G401 (cell line): Measurements from ENCODE around the gene ME2. TPM values are rescaled to one million over a fixed set of nuclear protein-coding genes. Genes with fewer than 3 reads are reported as not detected.
A peak's percentile ranks its signal among the peaks of the same experiment; 100 is the strongest.
"Not testable (repeated sequence)": the region's sequence is repeated elsewhere in the genome, so short reads cannot be mapped to it uniquely, and the experiment has no call there.

Experiments used
- DNase-seq: peaks from one replicate; pipeline ENCODE4 v3.0.0-alpha.2; 2015; ENCODE audit warnings: low spot score
- in situ Hi-C: cut with HindIII; loops from 2 replicates; pipeline ENCODE4 v1.10.0; 2016; ENCODE audit warnings: low sequenced_read_pairs, mixed read lengths
- total RNA-seq: library from RNA; depleted of rRNA; stranded (reverse); fragments of >200 nt; shearing (Covaris generic); gene quantifications from 2 replicates; pipeline ENCODE4 v1.2.3, GENCODE V29; 2014

The ME2 gene
- total RNA-seq, 1 experiment from 2014 or later = 125 TPM

DNA sequence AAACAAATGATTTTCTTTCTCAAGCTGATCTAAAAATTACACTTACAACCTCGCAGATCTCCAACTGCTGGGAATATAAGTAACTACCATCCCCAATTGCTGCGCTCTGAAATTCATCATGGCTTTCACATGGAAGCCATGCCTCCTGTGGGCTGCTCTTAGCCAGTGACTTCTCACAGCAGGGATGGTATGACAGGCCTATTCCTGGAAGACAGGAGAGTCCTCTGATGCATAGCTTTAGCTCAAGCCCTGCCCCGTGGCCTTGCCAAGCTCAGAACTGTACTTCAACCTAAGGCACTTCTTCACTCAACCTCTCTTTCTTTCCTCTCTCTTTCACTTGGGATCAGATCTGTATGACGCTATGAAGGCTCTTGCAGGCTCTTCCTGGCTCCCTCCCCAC lies 76.3 kb downstream of the ME2 start:
- in situ Hi-C loops = no loop called here

DNA sequence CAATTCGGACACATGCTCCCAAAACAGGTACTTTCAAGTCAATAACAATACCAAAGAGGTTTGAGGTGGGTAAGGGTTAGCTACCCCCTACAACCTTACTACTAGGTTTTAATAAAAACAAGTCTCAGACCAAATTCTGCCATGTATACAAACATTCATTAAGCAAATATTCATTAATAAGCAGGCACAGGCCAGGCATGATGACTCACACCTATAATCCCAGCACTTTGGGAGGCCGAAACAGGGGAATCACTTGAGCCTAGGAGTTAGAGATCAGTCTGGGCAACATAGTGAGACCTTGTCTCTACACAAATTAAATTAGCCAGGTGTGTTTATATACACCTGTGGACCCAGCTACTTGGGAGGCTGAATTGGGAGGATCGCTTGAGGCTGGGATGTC lies 77.2 kb downstream of the ME2 start:
- in situ Hi-C loops = no loop called here
- no peak for DNase-seq

More for the DNA sequence above, 76.3 kb downstream of the ME2 start:
- no peak for DNase-seq

DNA sequence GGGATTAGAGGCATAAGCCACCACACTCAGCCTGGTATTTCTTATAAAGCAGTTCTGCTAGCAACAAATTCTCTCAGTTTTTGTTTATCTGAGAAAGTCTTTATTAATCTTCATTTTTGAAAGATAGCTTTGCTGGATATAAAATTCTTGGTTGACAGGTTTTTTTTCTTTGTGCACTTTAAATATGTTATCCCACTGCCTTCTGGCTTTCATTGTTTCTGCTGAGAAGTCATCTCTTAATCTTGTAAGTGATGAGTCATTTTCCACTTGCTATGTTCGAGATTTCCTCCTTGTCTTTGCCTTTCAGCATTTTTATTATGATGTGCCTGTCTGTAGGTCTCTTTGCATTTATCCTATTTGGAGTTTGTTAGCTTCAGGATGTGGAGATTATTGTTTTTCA lies 83.1 kb downstream of the ME2 start:
- in situ Hi-C loops = no loop called here

DNA sequence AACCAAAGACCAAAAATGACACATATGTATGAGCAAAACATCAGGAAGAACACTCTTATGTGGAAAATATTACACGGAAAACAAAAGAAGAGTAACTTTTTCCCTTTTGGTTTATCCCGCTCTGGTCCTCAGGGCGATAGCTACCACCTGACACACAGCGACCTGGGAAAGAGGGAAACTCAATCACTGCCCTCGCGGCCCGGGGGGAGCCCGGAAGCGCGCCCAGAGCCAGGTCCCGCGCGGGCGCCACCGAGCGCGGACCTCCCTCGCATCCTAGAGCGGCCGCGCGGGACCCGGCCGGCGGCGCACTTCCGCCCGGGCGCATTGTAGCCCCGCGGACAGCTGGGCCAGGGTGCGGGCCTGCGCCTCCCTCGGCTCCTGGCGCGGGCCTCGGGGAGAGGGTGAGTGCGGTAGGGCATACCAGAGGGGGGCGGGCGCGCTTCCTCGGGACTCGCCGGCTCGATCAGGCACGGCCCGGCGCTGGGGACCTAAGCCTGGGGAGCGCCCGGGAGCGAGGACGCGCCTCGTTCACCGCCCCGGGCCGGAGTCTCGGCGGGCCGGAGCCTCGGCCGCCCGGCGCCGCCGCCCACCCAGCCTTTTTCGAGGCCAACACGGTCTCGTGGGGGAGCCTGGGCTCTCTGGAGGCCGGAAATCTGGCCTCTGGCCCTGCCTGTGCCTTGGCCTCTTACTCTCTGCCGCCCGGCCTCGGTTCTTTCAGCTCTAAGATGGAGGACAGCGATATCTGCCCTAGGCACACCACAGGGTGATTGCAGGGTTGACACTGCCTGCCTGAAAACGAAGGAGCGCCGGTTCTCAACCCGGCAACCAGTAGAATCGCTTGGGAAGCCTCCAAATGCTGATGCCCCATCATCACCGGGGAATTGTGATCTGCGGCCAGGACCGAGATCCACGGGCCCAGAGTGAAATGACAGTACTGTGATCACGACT lies 89.1 kb downstream of the ME2 start, which contains the start of gene ELAC1:
Gene ELAC1, plus strand, starts transcription at position 327 of the 948 bp plus-strand sequence. CDS start 6,365 bp downstream, outside the sequence.
- in situ Hi-C loops = no loop called here
- peak; percentile 78 for DNase-seq

More for the DNA sequence above, 83.1 kb downstream of the ME2 start:
- no peak for DNase-seq

DNA sequence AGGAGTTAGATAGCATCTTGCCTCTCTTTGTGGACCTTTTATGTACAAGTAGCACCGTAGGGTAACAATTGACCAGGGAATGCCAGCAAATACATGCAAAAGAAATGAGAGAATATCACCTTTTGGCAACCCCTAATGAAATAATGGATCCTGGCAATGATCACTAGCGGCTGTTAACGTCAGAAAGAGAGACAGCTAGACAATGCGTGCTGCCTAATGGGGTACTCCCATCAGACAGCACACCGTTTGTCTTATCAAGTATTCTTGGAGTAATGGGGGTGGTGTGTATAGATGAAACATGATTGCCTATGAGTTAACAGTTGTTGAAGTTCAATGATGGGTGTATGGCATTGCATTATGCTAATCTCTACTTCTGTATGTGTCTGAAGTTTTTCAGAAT lies 90.5 kb downstream of the ME2 start:
- in situ Hi-C loops = no loop called here
- peak; percentile 20 for DNase-seq

DNA sequence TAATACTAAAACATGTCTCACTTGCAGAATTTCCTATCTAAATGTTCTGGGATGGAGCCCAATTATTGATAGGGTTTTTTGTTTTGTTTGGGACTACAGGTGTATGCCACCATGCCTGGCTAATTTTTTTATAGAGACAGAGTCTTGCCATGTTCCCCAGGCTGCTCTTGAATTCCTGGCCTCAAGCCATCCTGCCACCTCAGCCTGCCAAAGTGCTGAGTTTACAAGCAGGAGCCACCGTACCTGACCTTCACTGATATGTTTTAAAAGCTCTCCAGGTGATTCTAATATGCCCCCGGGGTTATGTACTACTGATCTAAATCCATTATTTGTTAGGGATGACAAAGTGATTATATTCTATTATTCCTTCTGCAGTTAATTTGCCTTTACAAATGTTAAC lies 91.1 kb downstream of the ME2 start:
- in situ Hi-C loops = no loop called here
- peak; percentile 86 for DNase-seq

DNA sequence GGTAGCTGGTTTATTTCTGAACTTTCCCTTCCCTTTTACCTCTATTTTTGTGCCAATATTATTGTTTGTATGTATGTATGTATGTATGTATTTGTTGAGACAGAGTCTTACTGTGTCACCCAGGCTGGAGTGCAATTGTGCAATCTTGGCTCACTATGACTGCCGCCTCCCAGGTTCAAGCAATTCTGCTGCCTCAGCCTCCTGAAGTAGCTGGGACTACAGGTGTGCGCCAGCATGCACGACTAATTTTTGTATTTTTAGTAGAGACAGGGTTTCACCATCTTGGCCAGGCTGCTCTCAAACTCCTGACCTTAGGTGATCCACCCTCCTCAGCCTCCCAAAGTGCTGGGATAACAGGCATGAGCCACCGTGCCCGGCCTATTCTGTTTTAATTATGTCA lies 93.5 kb downstream of the ME2 start:
- DNase-seq, in situ Hi-C loops: not testable (repeated sequence)

DNA sequence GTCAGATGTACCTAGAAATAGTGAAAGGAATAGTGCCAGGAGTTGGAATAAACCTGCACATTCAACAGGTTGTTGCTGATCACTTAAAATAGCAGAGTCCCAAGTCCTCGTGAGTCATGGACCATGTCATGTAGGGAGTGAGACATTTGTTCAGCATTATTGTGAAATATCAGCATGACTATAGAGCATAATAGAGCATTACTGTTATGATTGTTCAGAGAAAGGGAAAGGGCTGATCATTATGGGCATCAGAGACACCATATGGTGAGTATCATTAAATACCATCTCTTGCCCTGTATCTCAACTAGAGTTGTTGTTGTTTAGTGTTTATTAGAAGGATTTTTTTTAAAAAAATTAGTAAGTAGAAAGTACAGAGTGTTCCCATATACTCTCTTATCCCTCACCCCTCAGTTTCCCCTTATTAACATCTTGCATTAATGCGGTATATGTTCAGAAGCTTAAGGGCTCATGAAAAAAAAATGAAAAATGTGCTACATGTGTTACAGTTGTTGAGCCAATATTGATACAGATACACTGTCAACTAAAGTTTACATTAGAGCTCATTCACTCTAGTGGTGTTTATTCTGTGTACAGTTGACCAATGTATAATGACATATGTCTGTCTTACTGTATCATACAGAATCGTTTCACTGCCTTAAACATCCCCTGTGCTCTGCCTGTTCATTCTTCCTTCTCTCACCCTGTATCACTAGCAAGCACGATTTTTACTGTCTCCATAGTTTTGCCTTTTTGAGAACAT lies 94.6 kb downstream of the ME2 start:
- in situ Hi-C loops = no loop called here
- DNase-seq = no peak

DNA sequence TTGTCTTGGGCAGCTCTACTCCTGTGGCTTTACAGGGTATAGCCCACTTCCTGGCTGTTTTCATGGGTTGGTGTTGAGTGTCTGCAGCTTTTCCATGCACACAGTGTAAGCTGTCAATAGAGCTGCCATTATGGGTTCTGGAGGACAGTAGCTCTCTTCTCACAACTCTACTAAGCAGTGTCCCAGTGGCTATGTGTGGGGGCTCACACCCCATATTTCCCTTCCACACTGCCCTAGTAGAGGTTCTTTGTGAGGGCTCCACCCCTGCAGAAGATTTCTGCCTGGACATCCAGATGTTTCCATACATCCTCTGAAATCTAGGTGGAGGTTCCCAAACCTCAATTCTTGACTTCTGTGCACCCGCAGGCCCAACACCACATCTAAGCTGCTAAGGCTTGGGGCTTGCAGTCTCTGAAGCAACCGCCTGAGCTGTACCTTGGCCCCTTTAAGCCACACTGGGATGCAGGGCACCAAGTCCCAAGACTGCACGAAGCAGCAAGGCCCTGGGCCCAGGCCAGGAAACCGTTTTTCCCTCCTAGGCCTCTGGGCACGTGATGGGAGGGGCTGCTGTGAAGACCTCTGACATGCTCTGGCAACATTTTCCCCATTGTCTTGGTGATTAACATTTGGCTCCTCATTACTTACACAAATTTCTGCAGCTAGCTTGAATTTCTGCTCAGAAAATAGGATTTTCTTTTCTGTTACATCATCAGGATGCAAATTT lies 98.3 kb downstream of the ME2 start:
- in situ Hi-C loops = no loop called here
- no peak for DNase-seq

DNA sequence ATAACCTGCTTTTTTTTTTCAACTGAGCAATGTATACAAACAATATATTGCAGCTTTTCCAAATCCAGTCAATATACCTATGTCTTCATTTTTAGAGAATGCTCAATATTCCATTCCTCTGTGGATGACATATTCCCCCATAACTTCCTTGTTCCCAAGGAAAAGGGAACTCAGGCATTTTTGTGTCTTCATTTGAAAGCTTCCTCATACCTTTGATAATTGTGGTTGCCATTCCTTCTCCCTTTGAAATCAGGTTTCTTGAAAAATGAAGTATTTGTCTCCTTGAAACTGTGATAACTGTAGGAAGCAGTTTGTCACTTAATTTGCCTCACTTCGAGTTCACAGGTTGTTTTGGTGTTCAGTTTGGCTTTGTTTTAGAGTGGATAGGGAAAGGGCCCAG lies 102.5 kb downstream of the ME2 start:
- no peak for DNase-seq
- in situ Hi-C loops = no loop called here

DNA sequence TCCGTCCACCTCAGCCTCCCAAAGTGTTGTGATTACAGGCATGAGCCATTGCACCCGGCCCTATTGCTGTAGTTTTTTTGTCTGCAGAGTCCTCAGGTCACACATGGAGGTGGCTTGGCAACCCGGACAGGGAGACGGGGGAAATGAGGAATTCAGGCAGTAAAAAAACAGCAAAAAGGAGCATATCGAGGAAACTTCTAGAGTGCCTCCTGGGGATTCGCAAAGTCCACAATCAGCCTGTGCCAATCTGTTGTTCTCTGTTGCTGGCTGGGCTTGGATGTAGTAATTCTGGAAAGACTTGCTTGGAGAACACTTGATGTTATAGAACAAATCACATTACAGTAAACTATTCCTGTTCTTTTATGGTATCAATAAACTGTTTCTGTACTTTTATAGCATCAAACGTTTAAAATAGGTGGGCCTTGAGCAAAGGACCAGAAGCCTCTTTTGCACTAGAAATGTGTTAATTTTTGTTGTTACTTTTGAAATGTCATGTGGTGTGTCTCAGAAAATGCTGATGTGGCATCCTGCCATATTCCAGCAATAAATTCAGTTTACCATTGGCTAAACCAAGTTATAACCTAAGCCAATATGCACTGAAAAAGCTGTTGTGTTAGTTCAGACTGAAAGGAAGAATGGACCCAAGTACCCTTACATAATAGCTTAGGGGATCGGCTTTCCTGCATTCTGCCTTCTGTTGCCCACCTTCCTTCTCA lies 103.3 kb downstream of the ME2 start:
- DNase-seq = peak; percentile 19
- in situ Hi-C loops = no loop called here

DNA sequence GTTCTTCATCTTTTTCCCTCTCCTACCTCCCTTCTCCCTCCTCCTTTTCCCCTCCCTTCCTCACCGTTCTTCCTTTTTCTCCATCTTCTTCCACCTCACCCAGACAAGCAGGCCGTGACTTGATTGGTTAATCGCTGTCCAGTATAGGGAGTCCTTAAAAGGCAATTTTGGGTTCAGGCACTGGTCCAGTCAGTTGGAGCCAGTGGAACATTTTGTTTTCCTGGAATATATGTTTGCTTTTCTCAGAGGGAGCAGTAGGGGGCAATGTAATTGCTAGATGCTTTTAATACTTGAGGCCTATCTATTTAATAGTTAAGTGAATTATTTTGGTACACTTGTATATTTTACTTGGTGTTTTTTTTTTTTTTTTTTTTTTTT lies 103.9 kb downstream of the ME2 start:
- in situ Hi-C loops = no loop called here
- DNase-seq = peak; percentile 67

DNA sequence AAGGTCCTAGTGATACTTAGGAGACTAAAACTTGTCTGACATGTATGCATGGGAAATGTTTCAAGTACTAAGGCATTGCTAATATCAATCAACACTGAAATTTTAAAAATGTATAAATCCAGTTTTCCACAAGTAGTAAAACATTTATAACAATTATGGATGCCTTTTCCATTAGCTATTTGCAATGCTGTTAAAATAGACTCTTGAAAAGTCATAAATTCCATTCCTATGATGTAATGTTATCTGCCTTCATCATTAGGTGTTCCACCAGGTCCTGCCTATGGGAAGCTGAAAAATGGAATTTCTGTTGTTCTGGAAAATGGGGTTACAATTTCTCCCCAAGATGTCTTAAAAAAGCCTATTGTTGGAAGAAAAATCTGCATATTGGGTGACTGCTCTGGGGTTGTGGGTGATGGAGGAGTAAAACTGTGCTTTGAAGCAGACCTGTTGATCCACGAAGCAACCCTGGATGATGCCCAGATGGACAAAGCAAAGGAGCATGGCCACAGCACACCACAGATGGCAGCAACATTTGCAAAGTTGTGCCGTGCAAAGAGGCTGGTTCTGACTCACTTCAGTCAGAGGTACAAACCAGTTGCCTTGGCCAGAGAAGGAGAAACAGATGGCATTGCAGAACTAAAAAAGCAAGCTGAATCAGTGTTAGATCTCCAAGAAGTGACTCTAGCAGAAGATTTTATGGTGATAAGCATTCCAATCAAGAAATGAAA lies 107.6 kb downstream of the ME2 start:
- in situ Hi-C loops = no loop called here
- DNase-seq = peak; percentile 87

DNA sequence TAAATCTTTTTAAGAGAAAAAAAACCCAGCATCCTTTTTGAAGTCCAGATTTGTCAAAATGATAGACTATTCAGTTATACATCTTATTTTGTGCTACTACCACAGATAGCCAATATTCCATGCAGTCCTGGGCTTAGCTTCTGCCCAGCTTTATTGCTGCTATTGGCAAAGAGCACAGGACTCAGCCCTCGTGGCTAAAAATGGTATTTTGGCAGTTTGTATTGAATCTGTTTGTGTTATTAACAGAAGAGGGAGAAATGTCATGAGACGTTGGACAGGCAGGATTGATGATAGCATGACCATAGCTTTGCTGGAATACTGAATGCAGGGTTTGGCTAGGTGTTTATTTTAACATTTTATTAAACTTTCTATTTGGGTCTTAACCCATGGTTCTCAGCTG lies 108.3 kb downstream of the ME2 start:
- DNase-seq = peak; percentile 66
- in situ Hi-C loops = no loop called here

DNA sequence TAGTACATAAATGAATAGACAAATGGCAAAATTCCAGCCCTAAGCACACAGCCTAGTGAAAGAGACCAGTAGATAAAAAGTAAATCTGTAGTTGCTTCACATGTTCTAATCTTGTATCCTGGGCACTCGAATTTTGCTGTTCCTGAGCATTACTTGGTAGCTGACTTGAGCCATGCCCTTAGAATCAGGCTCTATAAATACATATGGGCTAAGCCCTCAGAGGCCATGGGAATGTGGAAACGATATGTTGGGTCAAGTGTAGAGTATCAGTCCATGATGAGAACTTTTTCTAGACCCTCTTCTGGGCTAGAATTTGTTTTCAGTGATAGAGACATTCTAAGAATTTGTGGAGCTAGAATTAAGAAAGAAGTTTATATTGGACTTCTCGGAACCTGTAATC lies 110.8 kb downstream of the ME2 start:
- in situ Hi-C loops = no loop called here
- DNase-seq = no peak

DNA sequence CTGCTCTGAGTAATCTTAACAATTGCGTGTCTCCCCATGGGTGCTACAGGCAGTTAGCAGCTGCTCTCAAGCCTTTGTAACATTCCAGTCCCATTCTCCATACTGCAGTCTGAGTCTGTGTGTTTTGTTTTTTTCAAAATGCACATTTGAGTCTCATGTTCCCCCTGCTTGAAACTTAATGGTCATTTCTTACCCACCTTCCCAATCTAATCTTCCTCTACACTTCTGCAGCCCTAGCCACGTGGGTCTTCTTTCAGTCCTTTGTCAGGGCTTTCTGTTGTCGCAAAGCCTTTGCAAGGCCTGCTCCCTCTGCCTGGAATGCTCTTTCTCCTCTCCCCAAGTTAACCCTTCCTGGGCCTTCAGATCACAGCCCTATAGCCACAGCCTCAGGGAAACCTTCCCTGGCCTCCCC lies 113.4 kb downstream of the ME2 start:
- in situ Hi-C loops = no loop called here
- DNase-seq = no peak

DNA sequence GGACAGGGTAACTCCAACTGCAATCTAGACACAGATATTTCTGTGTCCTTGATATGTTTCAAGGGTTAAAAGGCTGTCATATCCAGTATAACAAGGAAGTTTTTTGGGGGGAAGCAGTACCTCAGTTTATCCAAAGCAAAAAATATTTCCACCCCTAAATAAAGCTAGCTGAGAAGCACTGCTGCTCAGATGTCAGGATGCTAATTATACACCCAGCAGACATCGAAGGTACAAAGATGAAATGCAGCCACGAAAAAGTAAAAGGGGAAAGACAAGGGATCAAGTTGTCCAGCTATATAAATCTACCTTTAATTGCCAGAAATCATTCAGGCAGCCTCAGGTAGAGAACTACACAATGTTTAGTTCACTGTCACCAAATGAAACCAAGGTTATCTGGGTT lies 115.1 kb downstream of the ME2 start:
- in situ Hi-C loops = no loop called here
- DNase-seq = no peak

DNA sequence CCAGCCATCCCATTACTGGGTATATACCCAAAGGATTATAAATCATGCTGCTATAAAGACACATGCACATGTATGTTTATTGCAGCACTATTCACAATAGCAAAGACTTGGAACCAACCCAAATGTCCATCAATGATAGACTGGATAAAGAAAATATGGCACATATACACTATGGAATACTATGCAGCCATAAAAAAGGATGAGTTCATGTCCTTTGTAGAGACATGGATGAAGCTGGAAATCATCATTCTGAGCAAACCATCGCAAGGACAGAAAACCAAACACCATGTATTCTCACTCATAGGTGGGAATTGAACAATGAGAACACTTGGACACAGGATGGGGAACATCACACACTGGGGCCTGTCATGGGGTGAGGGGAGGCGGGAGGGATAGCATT lies 124.3 kb downstream of the ME2 start:
- in situ Hi-C loops, DNase-seq: not testable (repeated sequence)
